ENCODE data around the gene RBM12.

RBM12 gene

DNA sequence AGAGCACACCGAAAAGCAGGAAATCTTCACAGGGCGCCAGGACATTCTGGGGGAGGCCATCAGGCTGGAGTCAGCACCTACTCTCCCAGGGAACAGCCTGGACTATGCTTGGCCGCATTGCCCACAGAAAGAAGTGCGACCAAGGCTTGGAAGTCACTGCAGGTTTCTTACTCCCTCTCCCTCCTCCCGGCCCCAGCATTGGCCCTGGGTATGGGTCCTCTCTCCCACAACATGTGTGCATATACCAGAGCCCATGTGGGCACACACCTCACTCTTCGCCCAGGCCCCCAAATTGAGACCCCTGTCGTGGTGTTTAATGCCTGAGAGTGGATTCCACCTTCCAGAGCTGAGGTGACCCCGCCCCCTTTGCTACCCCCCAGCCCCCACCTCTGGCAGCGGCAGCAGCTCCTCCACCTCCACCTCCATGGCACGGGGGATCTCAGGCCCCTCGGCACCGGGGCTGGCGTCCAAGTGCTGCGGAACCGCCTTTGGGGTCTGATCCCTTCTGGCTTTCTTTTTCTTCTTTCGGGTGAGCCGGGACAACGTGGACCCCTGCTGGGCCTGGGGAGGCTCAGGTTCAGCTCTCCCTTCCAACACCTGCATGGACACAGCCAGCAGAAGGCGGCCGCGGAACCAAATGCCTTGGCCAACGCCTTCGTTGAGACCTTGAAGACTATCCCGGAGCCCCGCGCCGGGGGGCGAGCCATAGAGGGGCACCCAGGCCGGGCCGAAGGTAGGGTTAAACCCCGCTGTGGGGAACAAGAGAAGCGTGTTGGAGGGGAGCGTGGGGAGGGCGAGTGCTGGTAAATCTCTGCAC is 64.3 kb downstream of the RBM12 start:
- no peak for DNase-seq (ENCODE audit: low read depth)

DNA sequence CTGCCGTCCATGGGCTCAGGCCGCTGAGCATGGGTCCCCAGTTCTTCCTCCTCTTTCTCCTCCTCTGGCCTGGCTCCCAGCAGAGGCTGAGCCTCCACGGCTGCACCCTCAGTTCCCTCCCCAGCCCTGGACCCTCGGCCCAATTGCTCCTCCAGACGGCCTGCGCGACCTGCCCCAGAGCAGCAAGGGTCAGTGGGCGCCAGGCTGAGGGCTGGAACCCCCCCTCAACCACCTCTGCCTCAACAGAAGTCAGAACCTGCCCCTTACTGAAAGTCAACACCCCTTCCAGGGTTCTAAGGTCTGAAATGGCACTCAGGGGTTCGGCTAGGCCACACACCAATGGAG is 65.0 kb downstream of the RBM12 start:
- DNase-seq (ENCODE audit: low read depth): no peak
